Endometrium (tissue), 2 donors: ENCODE results near the gene EPHB1.

ENCODE experiments used
- FAIRE-seq: peaks from 2 replicates; lab custom pipeline; 2012; peaks lifted over from hg19 to GRCh38; lab: Jason Lieb, UNC
- donor health status: control.
- donor health status: control.

The EPHB1 gene

DNA sequence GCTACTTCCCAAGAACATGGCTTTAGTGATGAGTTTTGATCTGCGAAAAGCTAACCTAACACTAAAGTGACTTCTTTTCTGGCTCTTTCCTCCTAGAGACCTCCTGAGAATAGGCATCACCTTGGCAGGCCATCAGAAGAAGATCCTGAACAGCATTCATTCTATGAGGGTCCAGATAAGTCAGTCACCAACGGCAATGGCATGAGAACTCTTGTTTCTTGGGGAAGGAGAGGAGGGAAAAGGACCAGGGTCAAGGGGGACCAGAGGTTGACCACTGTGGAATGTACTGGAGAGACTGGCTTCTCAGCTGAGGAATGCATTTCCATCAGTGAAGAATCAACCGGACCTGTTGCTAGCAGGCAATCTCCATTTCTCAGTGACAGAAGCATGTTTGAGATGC is 463.9 kb downstream of the EPHB1 start:
- no peak for FAIRE-seq

GRCh38 chr3:135260025-135260424 is 465.0 kb downstream of the EPHB1 start:
- no peak for FAIRE-seq

DNA sequence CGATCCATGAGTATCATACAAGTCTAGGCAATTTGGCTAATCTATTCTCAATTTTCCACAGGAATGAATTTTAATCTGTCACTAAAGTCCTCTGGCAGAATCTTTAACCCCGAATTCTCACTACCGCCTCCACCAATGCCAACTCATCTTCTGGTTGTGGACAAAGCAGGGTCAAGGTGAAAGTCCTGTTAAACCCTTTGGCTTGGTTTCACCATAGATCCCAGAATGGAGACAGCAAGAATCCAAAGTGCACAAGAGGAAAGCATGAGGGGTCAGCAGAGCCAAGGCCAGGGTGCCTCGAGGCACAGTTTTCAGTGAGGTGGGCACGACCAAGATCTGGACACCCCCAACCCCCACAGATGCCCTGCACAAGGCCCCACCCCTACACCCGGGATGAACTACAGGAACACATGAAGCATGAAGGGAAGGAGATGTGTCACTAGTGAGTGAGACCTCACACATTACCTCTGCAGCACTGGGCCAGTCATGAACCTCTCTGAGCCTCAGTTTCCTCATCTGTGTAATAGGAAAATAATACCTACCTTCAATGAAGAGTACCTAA is 466.2 kb downstream of the EPHB1 start:
- FAIRE-seq = no peak

DNA sequence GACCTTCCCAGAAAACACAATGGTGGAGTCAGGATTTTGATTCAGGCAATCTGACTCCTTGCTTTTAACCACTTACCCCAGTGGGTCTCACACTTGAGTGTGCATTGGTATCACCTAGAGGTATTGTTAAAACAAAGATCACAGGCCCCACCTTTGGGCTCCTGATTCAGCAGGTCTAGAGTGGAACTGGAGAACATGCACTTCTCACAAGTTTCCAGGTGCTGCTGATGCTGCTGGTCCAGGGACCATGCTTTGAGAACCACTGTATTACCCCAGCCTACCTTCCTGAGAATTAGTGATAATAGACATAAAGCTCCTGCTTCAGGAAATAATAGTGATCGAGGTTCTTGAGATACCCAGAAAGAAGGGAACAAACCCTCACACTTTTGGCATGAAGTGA is 466.9 kb downstream of the EPHB1 start:
- FAIRE-seq = no peak

DNA sequence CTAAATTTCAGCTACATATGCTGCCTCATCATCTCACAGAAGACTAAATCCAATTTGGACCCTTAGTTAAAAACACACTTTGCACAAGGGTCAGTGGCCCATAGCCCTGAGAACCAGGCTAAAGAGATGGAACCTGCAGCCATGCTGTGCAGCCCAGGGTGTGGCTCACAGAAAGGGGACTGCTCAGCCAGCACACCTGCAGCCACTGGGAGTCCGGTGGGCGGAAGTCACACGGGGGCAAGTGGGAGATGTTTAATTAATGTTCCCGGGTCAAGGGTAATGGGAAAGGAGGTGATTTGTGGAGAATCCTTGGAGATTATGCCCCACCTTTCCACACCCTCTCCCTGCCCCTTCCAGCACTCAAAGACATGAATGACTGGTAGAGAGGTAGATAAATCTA is 467.4 kb downstream of the EPHB1 start:
- no peak for FAIRE-seq

DNA sequence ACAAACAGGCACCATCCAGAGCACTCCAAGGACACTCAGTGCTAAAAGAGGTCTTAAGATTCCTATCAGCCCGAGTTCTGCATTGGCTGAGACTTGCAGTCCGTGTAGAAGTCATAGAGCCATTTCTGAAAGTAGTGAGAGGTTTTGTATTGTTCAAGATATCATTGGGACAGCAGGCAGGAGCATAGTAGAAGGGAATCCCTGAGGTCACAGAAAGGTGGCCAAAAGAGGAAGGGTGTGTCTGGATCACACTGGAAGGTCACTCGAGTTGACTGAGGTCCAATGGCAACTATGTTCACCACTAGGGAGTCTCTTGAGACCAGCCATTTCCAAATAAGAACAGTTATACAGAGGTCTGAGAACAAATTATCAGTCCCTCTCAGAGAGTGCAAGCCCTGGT is 468.3 kb downstream of the EPHB1 start:
- no peak for FAIRE-seq

DNA sequence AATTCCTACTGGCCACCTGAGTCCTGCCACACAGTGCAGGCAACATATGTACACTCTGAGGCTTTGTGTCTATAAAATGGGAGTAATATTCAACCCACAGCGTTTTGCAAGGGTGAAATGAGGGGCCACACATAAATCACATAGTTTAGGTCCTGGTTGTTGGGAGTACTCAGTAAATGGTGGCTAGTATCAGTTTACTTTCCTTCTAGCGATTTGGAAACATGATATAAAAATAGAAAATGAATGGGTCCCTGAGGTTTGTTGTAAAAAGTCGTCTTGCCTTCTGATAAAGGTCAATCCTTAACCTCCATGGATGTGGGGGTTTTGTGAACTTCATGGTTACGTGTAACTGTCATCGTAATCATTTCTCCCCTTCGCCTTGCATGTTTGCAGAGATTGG is 472.4 kb downstream of the EPHB1 start:
- no peak for FAIRE-seq

GRCh38 chr3:135268941-135269532 is 474.0 kb downstream of the EPHB1 start:
- no peak for FAIRE-seq

DNA sequence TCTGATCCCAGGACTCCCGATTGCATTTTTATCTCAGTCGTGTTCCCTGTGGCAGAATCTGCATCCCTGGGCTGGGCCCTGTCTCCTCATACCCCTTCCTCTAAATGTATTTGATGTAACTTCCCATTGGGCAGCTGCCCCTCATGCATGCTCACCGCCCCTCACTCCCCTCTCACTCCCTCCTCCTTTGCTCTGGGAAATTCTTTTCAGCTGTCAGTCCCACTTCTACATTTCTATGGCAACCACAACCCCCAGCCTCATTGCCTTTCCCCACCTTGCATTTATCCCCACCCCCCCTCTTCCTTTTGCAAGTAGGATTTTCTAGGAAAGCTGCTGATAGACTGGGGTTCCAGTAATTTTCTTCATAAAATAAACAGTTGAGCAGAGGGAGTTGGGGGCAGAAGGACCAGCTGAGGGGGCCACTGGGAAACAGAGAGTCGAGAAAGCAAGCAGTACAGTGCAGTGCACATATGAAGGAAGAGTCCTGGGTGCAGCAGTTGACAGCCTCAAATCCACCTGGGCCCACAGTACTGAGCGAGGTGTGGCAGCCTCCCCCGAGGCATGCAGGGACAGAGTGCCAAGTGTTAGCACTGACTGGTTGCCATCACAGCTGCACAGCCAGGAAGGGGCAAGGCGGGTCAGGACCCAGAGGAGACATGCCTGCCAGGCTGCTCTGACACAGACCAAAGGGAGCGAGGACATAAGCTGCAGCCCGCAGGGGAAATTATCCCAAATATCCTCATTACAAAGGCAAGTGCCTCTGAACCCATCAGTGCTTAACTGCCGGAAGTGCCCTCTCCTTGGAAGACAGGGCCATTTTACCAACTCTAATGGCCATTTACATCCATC is 476.3 kb downstream of the EPHB1 start:
- FAIRE-seq = no peak

- no peak for FAIRE-seq
Measured at GRCh38 chr3:135272026-135272669, 477.1 kb downstream of the EPHB1 start.

GRCh38 chr3:135292162-135292561 is 497.1 kb downstream of the EPHB1 start:
- FAIRE-seq = no peak

- no peak for FAIRE-seq
Measured at GRCh38 chr3:135301670-135302069, 506.6 kb downstream of the EPHB1 start.

GRCh38 chr3:135304378-135304777 is 509.3 kb downstream of the EPHB1 start:
- no peak for FAIRE-seq
